NCI-H1436 (cell line): ENCODE results near the gene PRF1.
"Not testable (repeated sequence)": the region's sequence is repeated elsewhere in the genome, so short reads cannot be mapped to it uniquely, and the experiment has no call there.

Experiments used
- DNase-seq: peaks from one replicate; lab custom pipeline; 2025; lab: John Stamatoyannopoulos, UW

The PRF1 gene

GRCh38 chr10:70602665-70603448 lies at the start of gene PRF1:
TSS of gene PRF1 (minus strand) at chr10:70602741. CDS start at chr10:70600902, 1,839 bp downstream.
- DNase-seq, result no peak

- DNase-seq, result peak; percentile 3
Measured at GRCh38 chr10:70651661-70652060, 49.1 kb upstream of the PRF1 start.

GRCh38 chr10:70650718-70651117 lies 48.2 kb upstream of the PRF1 start:
- no peak for DNase-seq

GRCh38 chr10:70650104-70650503 lies 47.6 kb upstream of the PRF1 start:
- no peak for DNase-seq

- no peak for DNase-seq
Measured at GRCh38 chr10:70649526-70649925, 47.0 kb upstream of the PRF1 start.

- peak; percentile 9 for DNase-seq
Measured at GRCh38 chr10:70648427-70648826, 45.9 kb upstream of the PRF1 start.

GRCh38 chr10:70647086-70647485 lies 44.5 kb upstream of the PRF1 start:
- no peak for DNase-seq

GRCh38 chr10:70644959-70645358 lies 42.4 kb upstream of the PRF1 start:
- not testable (repeated sequence) for DNase-seq

- DNase-seq, result not testable (repeated sequence)
Measured at GRCh38 chr10:70643272-70643671, 40.7 kb upstream of the PRF1 start.

GRCh38 chr10:70639640-70640383 lies 37.3 kb upstream of the PRF1 start:
- DNase-seq, result not testable (repeated sequence)

GRCh38 chr10:70634515-70634914 lies 32.0 kb upstream of the PRF1 start:
- not testable (repeated sequence) for DNase-seq

GRCh38 chr10:70634011-70634410 lies 31.5 kb upstream of the PRF1 start:
- no peak for DNase-seq

GRCh38 chr10:70631735-70632134 lies 29.2 kb upstream of the PRF1 start:
- DNase-seq, result not testable (repeated sequence)

GRCh38 chr10:70629338-70629737 lies 26.8 kb upstream of the PRF1 start:
- DNase-seq, result no peak

- DNase-seq, result no peak
Measured at GRCh38 chr10:70626056-70626455, 23.5 kb upstream of the PRF1 start.

- DNase-seq, result no peak
Measured at GRCh38 chr10:70622981-70623844, 20.7 kb upstream of the PRF1 start.

GRCh38 chr10:70622541-70622940 lies 20.0 kb upstream of the PRF1 start:
- no peak for DNase-seq

GRCh38 chr10:70621503-70622078 lies 19.1 kb upstream of the PRF1 start:
- no peak for DNase-seq

GRCh38 chr10:70620020-70620289 lies 17.4 kb upstream of the PRF1 start:
- no peak for DNase-seq

GRCh38 chr10:70619271-70620019 lies 16.9 kb upstream of the PRF1 start:
- no peak for DNase-seq

GRCh38 chr10:70618663-70619062 lies 16.1 kb upstream of the PRF1 start:
- no peak for DNase-seq
